ENCODE data around the gene CREB5. TPM values are rescaled to one million over a fixed set of nuclear protein-coding genes. Genes with fewer than 3 reads are reported as not detected.

CREB5 gene
- total RNA-seq, 6 donors from 2014 or later: 8.3 to 34.6 (median 15.3) TPM

DNA sequence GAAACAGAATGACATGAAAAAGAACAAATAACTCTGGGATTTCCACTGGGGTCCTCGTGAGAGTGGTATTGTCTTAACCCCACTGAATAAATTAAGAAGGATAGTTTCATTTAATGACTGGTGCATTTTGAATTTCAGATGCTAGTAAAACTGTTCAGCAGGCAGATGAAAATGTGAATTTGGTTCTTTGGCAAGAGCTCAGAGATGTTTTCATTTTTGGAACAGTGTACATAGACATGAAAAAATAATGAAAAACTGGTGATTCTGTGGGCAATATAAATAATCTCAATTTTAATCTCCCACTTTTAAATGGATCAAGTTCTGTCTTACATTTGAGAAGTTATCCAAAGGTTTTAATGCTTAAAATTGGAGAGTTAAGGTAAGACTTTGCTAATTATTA lies 461.7 kb downstream of the CREB5 start:
- WGBS, 2 donors: 56 to 79% methylated on average over 1 of the region's 1 CpG
- Histone ChIP-seq H3K36me3 (no peaks in the 10 kb centered on the region), H3K9me3 (no peaks in the 10 kb centered on the region), H3K4me1 (no peaks in the 10 kb centered on the region), H3K27ac (no peak overlapping the region), H3K4me3 (no peak overlapping the region), H3K27me3 (no peaks in the 10 kb centered on the region)
- DNase-seq (no peak), ATAC-seq (ENCODE audit: low FRiP score in 2 of 2) (no peak)
- TF ChIP-seq POLR2A (IDR thresholded peaks at IDR 0.05): no peak
- TF ChIP-seq POLR2AphosphoS5 (IDR thresholded peaks at IDR 0.05): no peak
- TF ChIP-seq EP300 (IDR thresholded peaks at IDR 0.05): no peak
- TF ChIP-seq, protein P1, sequence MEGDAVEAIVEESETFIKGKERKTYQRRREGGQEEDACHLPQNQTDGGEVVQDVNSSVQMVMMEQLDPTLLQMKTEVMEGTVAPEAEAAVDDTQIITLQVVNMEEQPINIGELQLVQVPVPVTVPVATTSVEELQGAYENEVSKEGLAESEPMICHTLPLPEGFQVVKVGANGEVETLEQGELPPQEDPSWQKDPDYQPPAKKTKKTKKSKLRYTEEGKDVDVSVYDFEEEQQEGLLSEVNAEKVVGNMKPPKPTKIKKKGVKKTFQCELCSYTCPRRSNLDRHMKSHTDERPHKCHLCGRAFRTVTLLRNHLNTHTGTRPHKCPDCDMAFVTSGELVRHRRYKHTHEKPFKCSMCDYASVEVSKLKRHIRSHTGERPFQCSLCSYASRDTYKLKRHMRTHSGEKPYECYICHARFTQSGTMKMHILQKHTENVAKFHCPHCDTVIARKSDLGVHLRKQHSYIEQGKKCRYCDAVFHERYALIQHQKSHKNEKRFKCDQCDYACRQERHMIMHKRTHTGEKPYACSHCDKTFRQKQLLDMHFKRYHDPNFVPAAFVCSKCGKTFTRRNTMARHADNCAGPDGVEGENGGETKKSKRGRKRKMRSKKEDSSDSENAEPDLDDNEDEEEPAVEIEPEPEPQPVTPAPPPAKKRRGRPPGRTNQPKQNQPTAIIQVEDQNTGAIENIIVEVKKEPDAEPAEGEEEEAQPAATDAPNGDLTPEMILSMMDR (IDR thresholded peaks at IDR 0.05): no peak

Other genes starting within 250 kb of the CREB5 start
- gene JAZF1, start 231.7 kb upstream of the CREB5 start, total RNA-seq: 10 to 100 TPM in 4 of 6 donors, 1 to 10 TPM in 2; 4.2 to 19.4 (median 12.4) TPM